ENCODE data around the gene THADA.

THADA gene

GRCh38 chr2:43326101-43326825, 269.6 kb downstream of the THADA start:
- DNase-seq (ENCODE audit: low read depth): no peak

- no peak for DNase-seq (ENCODE audit: low read depth)
Measured at GRCh38 chr2:43325107-43325811, 270.6 kb downstream of the THADA start.

GRCh38 chr2:43324259-43325106, 271.4 kb downstream of the THADA start:
- no peak for DNase-seq (ENCODE audit: low read depth)

- no peak for DNase-seq (ENCODE audit: low read depth)
Measured at GRCh38 chr2:43323857-43324256, 272.0 kb downstream of the THADA start.

GRCh38 chr2:43321446-43321845, 274.4 kb downstream of the THADA start:
- DNase-seq (ENCODE audit: low read depth): no peak

GRCh38 chr2:43319541-43319940, 276.3 kb downstream of the THADA start:
- no peak for DNase-seq (ENCODE audit: low read depth)

GRCh38 chr2:43318791-43319190, 277.0 kb downstream of the THADA start:
- DNase-seq (ENCODE audit: low read depth): peak; percentile 87

GRCh38 chr2:43317680-43318079, 278.2 kb downstream of the THADA start:
- DNase-seq (ENCODE audit: low read depth): no peak

GRCh38 chr2:43317194-43317593, 278.6 kb downstream of the THADA start:
- no peak for DNase-seq (ENCODE audit: low read depth)

- no peak for DNase-seq (ENCODE audit: low read depth)
Measured at GRCh38 chr2:43315482-43315881, 280.4 kb downstream of the THADA start.

- no peak for DNase-seq (ENCODE audit: low read depth)
Measured at GRCh38 chr2:43314299-43314927, 281.4 kb downstream of the THADA start.

GRCh38 chr2:43313642-43314017, 282.2 kb downstream of the THADA start:
- no peak for DNase-seq (ENCODE audit: low read depth)

GRCh38 chr2:43312755-43313641, 282.8 kb downstream of the THADA start:
- peak; percentile 75 for DNase-seq (ENCODE audit: low read depth)

GRCh38 chr2:43311276-43311675, 284.6 kb downstream of the THADA start:
- peak; percentile 95 for DNase-seq (ENCODE audit: low read depth)

GRCh38 chr2:43309935-43310334, 285.9 kb downstream of the THADA start:
- no peak for DNase-seq (ENCODE audit: low read depth)

GRCh38 chr2:43307973-43308372, 287.9 kb downstream of the THADA start:
- no peak for DNase-seq (ENCODE audit: low read depth)

- DNase-seq (ENCODE audit: low read depth): no peak
Measured at GRCh38 chr2:43307046-43307445, 288.8 kb downstream of the THADA start.

GRCh38 chr2:43306197-43306596, 289.6 kb downstream of the THADA start:
- DNase-seq (ENCODE audit: low read depth): no peak

- no peak for DNase-seq (ENCODE audit: low read depth)
Measured at GRCh38 chr2:43305517-43305916, 290.3 kb downstream of the THADA start.

GRCh38 chr2:43305012-43305411, 290.8 kb downstream of the THADA start:
- DNase-seq (ENCODE audit: low read depth): peak; percentile 72

GRCh38 chr2:43303889-43304288, 291.9 kb downstream of the THADA start:
- no peak for DNase-seq (ENCODE audit: low read depth)

All from iris pigment epithelial cell (primary cell).